GM12865 (cell line): ENCODE results near the gene FAM163A.

Experiments used
- DNase-seq: peaks from one replicate; pipeline ENCODE4 v3.0.0; 2010; ENCODE audit warnings: low read depth
- H3K4me3 ChIP-seq: 2 replicates; pipeline ENCODE4 v1.5.1; 2011; ENCODE audit warnings: mild to moderate bottlenecking, low read depth, low read length, control low read depth
- TF ChIP-seq, protein P1 (sequence below): IDR thresholded peaks from 2 replicates; pipeline ENCODE4 v1.5.1; 2011; ENCODE audit warnings: low read length, control low read depth, low read depth, inconsistent platforms; ENCODE audit not compliant: insufficient read depth; ENCODE audit errors: missing control alignments

Gene FAM163A

DNA sequence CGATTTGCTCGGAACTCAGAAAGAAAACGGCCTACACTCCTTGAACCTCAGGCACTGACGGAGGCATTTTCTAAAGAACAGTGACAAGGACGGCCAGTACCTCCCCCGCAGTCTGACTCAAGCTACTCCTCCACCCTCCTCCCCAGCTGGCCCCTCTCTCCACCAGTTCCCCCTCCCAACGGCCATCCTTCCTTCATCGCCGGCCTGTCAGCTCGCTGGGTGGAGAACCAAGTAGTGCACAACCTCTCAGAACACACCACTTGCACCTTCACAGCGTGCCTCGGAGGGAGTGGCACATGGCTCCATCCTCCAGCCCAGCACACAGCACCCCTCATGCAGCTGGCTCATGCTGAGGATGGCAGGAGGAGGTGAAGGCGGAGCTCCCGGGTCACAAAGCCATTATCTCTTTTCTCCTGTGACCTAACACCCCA lies 75.7 kb downstream of the FAM163A start:
- H3K4me3 ChIP-seq: no peak overlapping the region
- DNase-seq: no peak
- TF ChIP-seq, protein P1, sequence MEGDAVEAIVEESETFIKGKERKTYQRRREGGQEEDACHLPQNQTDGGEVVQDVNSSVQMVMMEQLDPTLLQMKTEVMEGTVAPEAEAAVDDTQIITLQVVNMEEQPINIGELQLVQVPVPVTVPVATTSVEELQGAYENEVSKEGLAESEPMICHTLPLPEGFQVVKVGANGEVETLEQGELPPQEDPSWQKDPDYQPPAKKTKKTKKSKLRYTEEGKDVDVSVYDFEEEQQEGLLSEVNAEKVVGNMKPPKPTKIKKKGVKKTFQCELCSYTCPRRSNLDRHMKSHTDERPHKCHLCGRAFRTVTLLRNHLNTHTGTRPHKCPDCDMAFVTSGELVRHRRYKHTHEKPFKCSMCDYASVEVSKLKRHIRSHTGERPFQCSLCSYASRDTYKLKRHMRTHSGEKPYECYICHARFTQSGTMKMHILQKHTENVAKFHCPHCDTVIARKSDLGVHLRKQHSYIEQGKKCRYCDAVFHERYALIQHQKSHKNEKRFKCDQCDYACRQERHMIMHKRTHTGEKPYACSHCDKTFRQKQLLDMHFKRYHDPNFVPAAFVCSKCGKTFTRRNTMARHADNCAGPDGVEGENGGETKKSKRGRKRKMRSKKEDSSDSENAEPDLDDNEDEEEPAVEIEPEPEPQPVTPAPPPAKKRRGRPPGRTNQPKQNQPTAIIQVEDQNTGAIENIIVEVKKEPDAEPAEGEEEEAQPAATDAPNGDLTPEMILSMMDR: no peak

- no peak overlapping the region for H3K4me3 ChIP-seq
- TF ChIP-seq, protein P1: no peak
- DNase-seq: no peak
Observed at GRCh38 chr1:179820226-179820970, 77.3 kb downstream of the FAM163A start.

DNA sequence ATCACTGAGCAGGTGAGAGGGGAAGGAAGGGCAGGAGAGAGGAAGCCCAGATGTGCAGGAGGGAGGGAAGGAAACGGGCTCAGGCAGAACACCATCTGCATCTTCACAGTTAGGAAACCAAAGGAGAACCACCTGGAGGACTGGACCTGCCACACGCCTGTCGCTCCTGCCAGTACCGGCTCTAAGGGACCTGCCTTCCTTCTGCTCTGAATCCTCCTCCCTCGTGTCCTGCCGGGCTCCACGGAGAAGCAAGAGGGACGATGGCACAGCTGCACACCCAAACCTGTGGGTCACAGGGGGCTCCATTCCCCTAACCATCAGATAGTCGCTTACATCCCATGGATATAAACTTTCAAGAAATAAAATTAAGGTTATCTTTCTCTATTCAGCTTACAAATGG lies 78.4 kb downstream of the FAM163A start:
- no peak overlapping the region for H3K4me3 ChIP-seq
- TF ChIP-seq, protein P1: no peak
- DNase-seq: no peak

GRCh38 chr1:179822065-179822464 lies 79.0 kb downstream of the FAM163A start:
- no peak overlapping the region for H3K4me3 ChIP-seq
- DNase-seq: peak; percentile 22
- TF ChIP-seq, protein P1: no peak

- TF ChIP-seq, protein P1: no peak
- DNase-seq: no peak
- H3K4me3 ChIP-seq: no peak overlapping the region
Observed at GRCh38 chr1:179823693-179824092, 80.6 kb downstream of the FAM163A start.

GRCh38 chr1:179824265-179824664 lies 81.2 kb downstream of the FAM163A start:
- no peak for DNase-seq
- no peak overlapping the region for H3K4me3 ChIP-seq
- TF ChIP-seq, protein P1: no peak

GRCh38 chr1:179825206-179825605 lies 82.1 kb downstream of the FAM163A start:
- no peak for DNase-seq
- TF ChIP-seq, protein P1: no peak

More at GRCh38 chr1:179825206-179825605, 82.1 kb downstream of the FAM163A start:
- no peak overlapping the region for H3K4me3 ChIP-seq
